Activated naive CD4-positive, alpha-beta T cell treated with anti-CD3 and anti-CD28 coated beads, Interleukin-2, amount 10 ng/mL, durations not matched to agents 7 days and 5 days (primary cell): ENCODE data around the gene CCDC87.
"Not testable (repeated sequence)": the region's sequence is repeated elsewhere in the genome, so short reads cannot be mapped to it uniquely, and the experiment has no call there.

Source experiments
- CTCF ChIA-PET: fragments of 350-600 bp; sonication (Branson Sonifier 250); formaldehyde crosslinking; loops from one replicate; lab custom pipeline; 2021; ENCODE audit warnings: antibody characterized with exemption; lab: Charles Lee
- DNase-seq: peaks from one replicate; pipeline ENCODE4 v3.0.0-alpha.2; 2020
- H3K27ac Mint-ChIP-seq: one replicate; pipeline ENCODE4 v1.8.0; 2021; ENCODE audit warnings: mild to moderate bottlenecking, moderate library complexity, mixed read lengths
- H3K27me3 Mint-ChIP-seq: one replicate; pipeline ENCODE4 v1.8.0; 2021; ENCODE audit warnings: mild to moderate bottlenecking, mixed read lengths
- H3K36me3 Mint-ChIP-seq: one replicate; pipeline ENCODE4 v1.8.0; 2021; ENCODE audit warnings: mixed read lengths
- H3K4me1 Mint-ChIP-seq: one replicate; pipeline ENCODE4 v1.8.0; 2021; ENCODE audit warnings: mixed read lengths
- H3K4me3 Mint-ChIP-seq: one replicate; pipeline ENCODE4 v1.8.0; 2021; ENCODE audit warnings: mild to moderate bottlenecking, moderate library complexity, mixed read lengths
- H3K9me3 Mint-ChIP-seq: one replicate; pipeline ENCODE4 v1.8.0; 2021; ENCODE audit warnings: mixed read lengths

Gene CCDC87

DNA sequence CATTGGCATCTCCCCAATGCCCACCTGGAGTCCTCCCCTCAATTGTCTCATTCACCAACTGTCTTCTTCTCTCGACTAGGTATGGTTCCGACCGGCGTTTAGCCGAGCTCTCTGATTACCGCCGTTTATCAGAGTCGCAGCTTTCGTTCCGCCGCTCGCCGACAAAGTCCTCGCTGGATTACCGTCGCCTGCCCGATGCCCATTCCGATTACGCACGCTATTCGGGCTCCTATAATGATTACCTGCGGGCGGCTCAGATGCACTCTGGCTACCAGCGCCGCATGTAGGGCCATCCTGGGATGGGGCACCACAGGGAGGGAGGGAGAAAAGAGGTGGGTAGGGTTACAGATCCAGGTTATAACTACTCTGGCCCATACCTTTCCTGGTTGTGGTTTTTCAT lies 33.5 kb upstream of the CCDC87 start:
- Mint-ChIP-seq H3K9me3 (no peaks in the 10 kb centered on the region), H3K36me3 (peaks cover 80% of the 10 kb centered on the region), H3K27ac (no peak overlapping the region), H3K27me3 (no peaks in the 10 kb centered on the region), H3K4me1 (peaks cover 38% of the 10 kb centered on the region), H3K4me3 (no peak overlapping the region)
- CTCF ChIA-PET = interaction anchor here (1.7 kb wide), 1 partner anchor 11 kb away, joined by 6 read pairs; the partner anchor contains the start of gene RBM4
- DNase-seq = no peak

DNA sequence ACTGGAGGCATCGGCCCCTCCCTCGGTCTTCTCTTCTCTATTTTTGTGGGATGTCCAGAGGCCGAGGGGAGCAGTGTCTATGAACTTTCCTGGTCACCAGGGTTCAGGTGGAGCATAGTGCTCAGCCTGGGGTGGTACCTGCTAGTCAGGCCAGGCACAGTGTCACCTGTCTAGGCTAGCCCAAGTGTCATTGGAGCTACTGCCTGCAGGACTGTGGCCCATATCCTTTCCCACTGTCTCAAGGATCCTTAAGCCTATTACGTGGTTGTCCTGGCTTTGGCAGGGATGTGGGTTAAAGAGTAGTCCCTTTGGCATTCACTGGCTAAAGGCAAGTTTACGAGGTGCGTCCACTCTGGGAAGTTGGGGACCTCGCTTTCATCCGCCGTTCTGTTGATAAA lies 32.9 kb upstream of the CCDC87 start:
- peaks cover 43% of the 10 kb centered on the region for H3K4me1 Mint-ChIP-seq
- H3K36me3 Mint-ChIP-seq = peaks cover 82% of the 10 kb centered on the region
- H3K27ac Mint-ChIP-seq = no peak overlapping the region
- CTCF ChIA-PET = no interaction called here
- H3K27me3 Mint-ChIP-seq = no peaks in the 10 kb centered on the region
- no peak for DNase-seq
- H3K4me3 Mint-ChIP-seq = no peak overlapping the region
- no peaks in the 10 kb centered on the region for H3K9me3 Mint-ChIP-seq

DNA sequence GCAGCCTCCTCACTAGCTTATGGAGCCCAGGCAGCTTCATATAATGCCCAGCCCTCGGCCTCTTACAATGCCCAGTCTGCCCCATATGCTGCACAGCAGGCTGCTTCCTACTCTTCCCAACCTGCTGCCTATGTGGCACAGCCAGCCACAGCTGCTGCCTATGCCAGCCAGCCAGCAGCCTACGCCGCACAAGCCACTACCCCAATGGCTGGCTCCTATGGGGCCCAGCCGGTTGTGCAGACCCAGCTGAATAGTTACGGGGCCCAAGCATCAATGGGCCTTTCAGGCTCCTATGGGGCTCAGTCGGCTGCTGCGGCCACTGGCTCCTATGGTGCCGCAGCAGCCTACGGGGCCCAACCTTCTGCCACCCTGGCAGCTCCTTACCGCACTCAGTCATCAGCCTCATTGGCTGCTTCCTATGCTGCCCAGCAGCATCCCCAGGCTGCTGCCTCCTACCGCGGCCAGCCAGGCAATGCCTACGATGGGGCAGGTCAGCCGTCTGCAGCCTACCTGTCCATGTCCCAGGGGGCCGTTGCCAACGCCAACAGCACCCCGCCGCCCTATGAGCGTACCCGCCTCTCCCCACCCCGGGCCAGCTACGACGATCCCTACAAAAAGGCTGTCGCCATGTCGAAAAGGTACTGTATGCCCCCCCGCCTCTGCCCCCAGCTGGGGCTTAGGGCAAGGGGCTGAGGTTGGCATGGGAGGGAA lies 32.3 kb upstream of the CCDC87 start:
- H3K9me3 Mint-ChIP-seq = no peaks in the 10 kb centered on the region
- no peak for DNase-seq
- H3K4me1 Mint-ChIP-seq = peaks cover 48% of the 10 kb centered on the region
- peaks cover 85% of the 10 kb centered on the region for H3K36me3 Mint-ChIP-seq
- H3K27ac Mint-ChIP-seq = no peak overlapping the region
- CTCF ChIA-PET = interaction anchor here (0.7 kb wide), 1 partner anchor 45 kb away, joined by 3 read pairs; no protein-coding TSS in a partner anchor
- H3K27me3 Mint-ChIP-seq = no peaks in the 10 kb centered on the region
- H3K4me3 Mint-ChIP-seq = no peak overlapping the region

DNA sequence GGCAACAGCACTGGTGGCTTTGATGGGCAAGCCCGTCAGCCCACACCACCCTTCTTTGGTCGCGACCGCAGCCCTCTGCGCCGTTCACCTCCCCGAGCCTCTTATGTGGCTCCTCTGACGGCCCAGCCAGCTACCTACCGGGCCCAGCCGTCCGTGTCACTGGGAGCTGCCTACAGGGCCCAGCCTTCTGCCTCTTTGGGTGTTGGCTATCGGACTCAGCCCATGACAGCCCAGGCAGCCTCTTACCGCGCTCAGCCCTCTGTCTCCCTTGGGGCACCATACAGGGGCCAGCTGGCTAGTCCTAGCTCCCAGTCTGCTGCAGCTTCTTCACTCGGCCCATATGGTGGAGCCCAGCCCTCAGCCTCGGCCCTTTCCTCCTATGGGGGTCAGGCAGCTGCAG lies 31.6 kb upstream of the CCDC87 start:
- H3K27ac Mint-ChIP-seq = no peak overlapping the region
- peaks cover 51% of the 10 kb centered on the region for H3K4me1 Mint-ChIP-seq
- H3K9me3 Mint-ChIP-seq = no peaks in the 10 kb centered on the region
- CTCF ChIA-PET = interaction anchor here (0.7 kb wide), 1 partner anchor 45 kb away, joined by 3 read pairs; no protein-coding TSS in a partner anchor
- no peak overlapping the region for H3K4me3 Mint-ChIP-seq
- no peaks in the 10 kb centered on the region for H3K27me3 Mint-ChIP-seq
- H3K36me3 Mint-ChIP-seq = peaks cover 82% of the 10 kb centered on the region
- no peak for DNase-seq

DNA sequence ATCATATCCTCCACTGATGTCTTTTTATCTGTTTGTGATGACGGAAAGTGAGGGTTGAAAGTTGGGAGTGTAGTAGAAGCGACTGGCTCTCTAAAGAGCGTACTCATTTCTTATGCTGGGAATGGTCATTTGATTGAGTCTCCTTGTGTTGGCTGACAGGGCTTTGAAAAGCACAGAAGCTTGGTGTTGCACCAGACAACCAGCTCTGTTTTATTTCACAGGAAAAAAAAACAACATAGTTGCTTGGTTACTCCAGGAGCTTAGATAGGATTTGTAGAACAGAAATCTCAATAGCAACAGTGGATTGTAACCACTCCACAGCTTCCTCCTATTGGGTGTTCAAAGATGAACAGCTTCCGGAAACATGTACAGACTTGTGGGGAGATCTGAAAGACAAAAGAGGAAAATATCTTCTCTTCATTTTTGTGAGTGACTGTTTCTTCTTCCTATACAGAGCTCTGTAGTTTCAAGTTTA lies 26.3 kb upstream of the CCDC87 start:
- Mint-ChIP-seq H3K4me1 (peaks cover 70% of the 10 kb centered on the region), H3K36me3 (peaks cover 67% of the 10 kb centered on the region), H3K27ac (peak overlapping the region; percentile 99), H3K27me3 (peaks cover 5% of the 10 kb centered on the region), H3K9me3 (no peaks in the 10 kb centered on the region), H3K4me3 (peak overlapping the region; percentile 98)
- CTCF ChIA-PET = interaction anchor here (0.6 to 0.8 kb wide), 4 partner anchors 25 to 161 kb away, joined by 3 read pairs; partner anchors contain the start of gene CTSF
- DNase-seq = peak; percentile 46

DNA sequence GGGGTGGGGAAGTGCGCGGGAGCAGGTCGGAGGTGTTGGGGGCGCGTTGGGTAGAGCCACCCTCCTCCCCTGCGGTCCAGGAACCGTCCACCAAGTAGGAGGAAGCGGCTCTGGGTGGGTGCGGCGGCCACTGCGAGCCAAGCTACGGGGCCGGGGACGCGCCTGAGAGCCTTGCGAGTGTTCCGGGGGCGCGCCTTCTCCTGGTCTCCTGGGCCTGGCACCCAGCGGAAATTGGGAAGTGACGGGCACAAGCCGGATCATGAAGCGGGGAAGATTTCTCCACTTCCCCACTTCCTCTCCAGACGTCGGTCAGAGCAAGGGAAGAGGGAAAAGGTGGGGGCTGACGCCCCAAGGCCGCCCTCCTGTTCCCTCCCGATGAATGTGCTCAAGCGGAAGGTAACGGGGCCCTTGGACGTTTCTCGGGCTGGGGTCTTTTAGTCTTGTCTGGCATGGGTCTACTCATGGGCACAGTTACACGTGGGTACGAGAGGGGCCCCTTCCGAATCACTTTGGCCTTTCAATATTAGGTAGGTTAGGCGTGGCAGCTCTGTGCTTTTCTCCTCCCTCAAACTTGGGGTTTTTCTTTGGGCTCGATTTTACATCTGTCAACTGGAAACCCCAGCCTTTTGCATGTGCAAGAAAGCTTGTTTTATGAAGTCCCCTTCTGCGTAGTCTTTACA lies 24.4 kb upstream of the CCDC87 start:
- CTCF ChIA-PET = interaction anchor here (0.7 to 1.8 kb wide), 5 partner anchors 21 to 40 kb away, joined by 3 to 5 read pairs (median 4); partner anchors contain the start of genes CCDC87, CCS and RBM4
- H3K36me3 Mint-ChIP-seq = peaks cover 49% of the 10 kb centered on the region
- H3K27ac Mint-ChIP-seq = peak overlapping the region; percentile 99
- H3K4me1 Mint-ChIP-seq = peaks cover 53% of the 10 kb centered on the region
- peak overlapping the region; percentile 98 for H3K4me3 Mint-ChIP-seq
- H3K9me3 Mint-ChIP-seq = no peaks in the 10 kb centered on the region
- H3K27me3 Mint-ChIP-seq = peaks cover 5% of the 10 kb centered on the region
- no peak for DNase-seq

DNA sequence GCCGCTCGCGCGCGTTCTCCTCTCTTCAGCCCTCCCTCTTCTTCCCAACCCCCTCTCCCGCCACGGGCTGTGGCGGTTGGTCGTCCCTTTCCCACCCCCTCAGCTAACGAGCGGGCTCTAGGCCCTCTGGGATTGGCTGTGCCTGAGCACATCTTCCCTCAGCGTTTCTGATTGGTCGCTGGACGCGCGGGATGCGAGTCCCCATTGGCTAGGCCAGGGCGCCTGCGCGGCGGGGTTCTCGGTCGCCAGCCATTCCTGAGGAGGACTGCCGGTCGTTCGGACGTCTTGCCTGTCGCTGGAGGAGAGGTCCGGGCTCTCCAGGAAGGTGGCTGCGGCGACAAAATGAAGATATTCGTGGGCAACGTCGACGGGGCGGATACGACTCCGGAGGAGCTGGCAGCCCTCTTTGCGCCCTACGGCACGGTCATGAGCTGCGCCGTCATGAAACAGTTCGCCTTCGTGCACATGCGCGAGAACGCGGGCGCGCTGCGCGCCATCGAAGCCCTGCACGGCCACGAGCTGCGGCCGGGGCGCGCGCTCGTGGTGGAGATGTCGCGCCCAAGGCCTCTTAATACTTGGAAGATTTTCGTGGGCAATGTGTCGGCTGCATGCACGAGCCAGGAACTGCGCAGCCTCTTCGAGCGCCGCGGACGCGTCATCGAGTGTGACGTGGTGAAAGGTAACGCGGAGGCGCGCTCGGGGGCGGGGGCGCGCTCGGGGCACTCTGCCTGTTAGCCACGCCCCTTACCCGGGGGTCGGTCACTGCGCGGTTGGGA lies 23.7 kb upstream of the CCDC87 start, which contains the start of gene RBM14:
TSS of gene RBM14 (plus strand) at position 252 of the 776 bp plus-strand sequence. CDS start at position 343, 91 bp downstream.
- H3K4me3 Mint-ChIP-seq = peak within 1 kb of the TSS; percentile 98
- peaks cover 5% of the 10 kb centered on the region for H3K27me3 Mint-ChIP-seq
- H3K9me3 Mint-ChIP-seq = no peaks in the 10 kb centered on the region
- H3K4me1 Mint-ChIP-seq = peaks cover 46% of the 10 kb centered on the region
- CTCF ChIA-PET = interaction anchor here (1.2 to 1.8 kb wide), 4 partner anchors 22 to 39 kb away, joined by 4 to 5 read pairs (median 4); partner anchors contain the start of genes CCDC87, CCS and RBM4
- peak; percentile 99 for DNase-seq
- peaks cover 44% of the 10 kb centered on the region for H3K36me3 Mint-ChIP-seq
- peak within 1 kb of the TSS; percentile 99 for H3K27ac Mint-ChIP-seq

DNA sequence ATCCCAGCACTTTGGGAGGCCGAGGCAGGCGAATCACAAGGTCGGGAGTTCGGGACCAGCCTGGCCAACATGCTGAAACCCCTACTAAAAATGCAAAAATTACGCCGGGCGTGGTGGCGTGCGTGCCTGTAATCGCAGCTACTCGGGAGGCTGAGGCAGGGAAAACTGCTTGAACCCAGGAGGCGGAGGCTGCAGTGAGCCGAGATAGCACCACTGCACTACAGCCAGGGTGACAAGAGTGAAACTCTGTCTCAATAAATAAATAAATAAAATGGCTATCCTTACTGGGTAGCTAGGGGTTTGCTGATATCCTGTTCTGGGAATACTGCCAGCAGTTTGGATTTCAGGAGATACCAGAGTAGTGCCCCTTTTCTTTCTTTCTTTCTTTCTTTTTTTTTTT lies 21.2 kb upstream of the CCDC87 start:
- Mint-ChIP-seq H3K4me3 (no peak overlapping the region), H3K27ac (no peak overlapping the region), H3K27me3 (peaks cover 5% of the 10 kb centered on the region), H3K9me3 (no peaks in the 10 kb centered on the region), H3K4me1 (peaks cover 37% of the 10 kb centered on the region), H3K36me3 (peaks cover 29% of the 10 kb centered on the region)
- CTCF ChIA-PET = no interaction called here
- no peak for DNase-seq

DNA sequence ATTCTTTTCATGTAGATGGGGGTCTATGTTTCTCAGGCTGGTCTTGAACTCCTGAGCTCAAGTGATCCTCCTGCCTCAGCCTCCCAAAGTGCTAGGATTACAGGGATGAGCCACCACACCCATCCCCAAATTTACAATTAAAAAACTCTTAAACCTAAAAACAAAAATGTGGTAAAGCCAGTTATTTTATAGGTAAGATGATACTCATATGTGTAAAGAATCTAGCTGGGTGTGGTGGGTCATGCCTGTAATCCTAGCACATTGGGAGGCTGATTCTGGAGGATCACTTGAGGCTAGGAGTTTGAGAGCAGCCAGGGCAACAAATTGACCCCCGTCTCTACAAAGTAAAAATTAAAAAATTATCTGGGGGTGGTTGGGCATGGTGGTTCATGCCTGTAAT lies 19.6 kb upstream of the CCDC87 start:
- no peak for DNase-seq
- H3K36me3 Mint-ChIP-seq = peaks cover 13% of the 10 kb centered on the region
- H3K4me3 Mint-ChIP-seq = no peak overlapping the region
- H3K27ac Mint-ChIP-seq = no peak overlapping the region
- H3K4me1 Mint-ChIP-seq = peaks cover 24% of the 10 kb centered on the region
- CTCF ChIA-PET = interaction anchor here (0.7 kb wide), 1 partner anchor 66 kb away, joined by 3 read pairs; no protein-coding TSS in a partner anchor
- no peaks in the 10 kb centered on the region for H3K9me3 Mint-ChIP-seq
- H3K27me3 Mint-ChIP-seq = peaks cover 5% of the 10 kb centered on the region

DNA sequence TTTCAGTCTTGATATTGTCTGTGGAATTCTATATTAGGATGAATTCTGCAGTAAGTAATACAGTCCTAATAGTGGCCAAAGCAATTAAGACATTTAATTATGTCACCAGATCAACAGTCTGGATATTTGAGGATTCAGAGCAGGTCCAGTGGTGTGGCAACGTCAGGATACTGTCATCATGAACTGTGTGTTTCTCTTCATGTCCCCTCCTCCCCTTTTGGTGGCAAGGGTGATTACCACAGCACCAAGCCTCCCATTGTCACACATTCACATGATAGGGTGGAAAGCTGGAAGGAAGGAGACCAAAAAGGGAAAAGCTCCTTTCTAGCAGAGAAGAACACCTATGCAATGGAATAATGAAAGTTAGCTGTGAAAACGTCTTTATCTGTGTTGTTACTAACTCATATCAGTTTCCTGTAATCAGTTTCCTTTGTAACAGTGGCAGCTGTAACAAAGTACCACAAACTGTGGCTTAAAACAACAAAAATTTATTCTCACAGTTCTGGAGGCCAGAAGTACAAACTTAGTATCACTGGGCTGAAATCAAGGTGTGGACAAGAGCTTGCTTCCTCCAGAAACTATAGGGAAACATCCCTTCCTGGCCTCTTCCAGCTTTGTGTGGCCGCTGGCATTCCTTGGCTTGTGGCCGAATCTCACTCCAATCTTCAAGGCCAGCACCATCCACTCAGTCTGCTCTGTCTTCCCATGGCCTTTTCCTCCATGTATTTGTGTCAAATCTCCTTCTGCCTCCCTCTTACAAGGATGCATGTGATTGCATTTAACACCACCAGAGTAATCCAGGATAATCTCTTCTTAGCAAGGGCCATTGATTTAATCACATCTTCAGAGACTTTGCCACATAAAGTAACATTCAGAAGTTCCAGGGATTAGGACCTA lies 17.1 kb upstream of the CCDC87 start:
- CTCF ChIA-PET = interaction anchor here (0.6 to 0.9 kb wide), 3 partner anchors 23 to 29 kb away, joined by 3 to 4 read pairs (median 3); partner anchors contain the start of gene RBM4
- Mint-ChIP-seq H3K36me3 (peaks cover 2% of the 10 kb centered on the region), H3K4me3 (no peak overlapping the region)

DNA sequence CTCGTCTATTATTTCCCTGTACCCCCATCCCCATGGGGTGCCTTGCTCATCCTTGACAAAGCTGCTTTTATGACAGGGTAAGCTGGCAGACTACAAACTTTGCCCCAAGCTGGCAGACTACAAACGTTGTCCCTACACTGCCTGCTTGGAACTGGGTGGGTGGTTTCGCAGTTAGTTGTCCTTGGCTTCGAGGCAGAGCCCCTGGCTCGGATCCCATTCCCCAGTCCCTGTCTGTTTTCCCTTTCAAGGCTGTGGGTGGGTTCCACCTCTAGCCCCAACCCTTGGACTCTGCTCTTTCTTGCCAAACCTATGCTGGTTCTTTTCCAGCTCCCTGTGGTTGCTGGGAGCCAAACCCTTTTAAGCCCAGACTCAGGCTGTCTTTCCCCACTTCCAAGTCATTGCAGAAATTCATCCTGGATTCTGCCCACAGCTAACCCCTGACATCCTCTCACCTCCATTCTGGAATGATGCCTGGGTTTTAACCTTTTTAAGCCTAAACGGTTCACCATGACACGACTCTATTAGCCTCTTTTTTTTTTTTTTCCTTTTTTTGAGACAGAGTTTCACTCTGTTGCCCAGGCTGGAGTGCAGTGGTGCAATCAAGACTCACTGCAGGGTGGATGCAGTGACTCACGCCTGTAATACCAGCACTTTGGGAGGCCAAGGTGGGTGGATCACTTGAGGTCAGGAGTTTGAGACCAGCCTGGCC lies 14.4 kb upstream of the CCDC87 start:
- CTCF ChIA-PET = interaction anchor here (1.0 kb wide), 1 partner anchor 35 kb away, joined by 3 read pairs; no protein-coding TSS in a partner anchor
- H3K27me3 Mint-ChIP-seq = no peaks in the 10 kb centered on the region
- no peak for DNase-seq
- H3K36me3 Mint-ChIP-seq = peaks cover 5% of the 10 kb centered on the region
- H3K27ac Mint-ChIP-seq = no peak overlapping the region
- no peaks in the 10 kb centered on the region for H3K9me3 Mint-ChIP-seq
- peaks cover 11% of the 10 kb centered on the region for H3K4me1 Mint-ChIP-seq
- no peak overlapping the region for H3K4me3 Mint-ChIP-seq

More for the DNA sequence above, 17.1 kb upstream of the CCDC87 start:
- no peaks in the 10 kb centered on the region for H3K27me3 Mint-ChIP-seq
- peak overlapping the region; percentile 61 for H3K27ac Mint-ChIP-seq
- H3K4me1 Mint-ChIP-seq = peaks cover 11% of the 10 kb centered on the region
- H3K9me3 Mint-ChIP-seq = no peaks in the 10 kb centered on the region
- DNase-seq = no peak

DNA sequence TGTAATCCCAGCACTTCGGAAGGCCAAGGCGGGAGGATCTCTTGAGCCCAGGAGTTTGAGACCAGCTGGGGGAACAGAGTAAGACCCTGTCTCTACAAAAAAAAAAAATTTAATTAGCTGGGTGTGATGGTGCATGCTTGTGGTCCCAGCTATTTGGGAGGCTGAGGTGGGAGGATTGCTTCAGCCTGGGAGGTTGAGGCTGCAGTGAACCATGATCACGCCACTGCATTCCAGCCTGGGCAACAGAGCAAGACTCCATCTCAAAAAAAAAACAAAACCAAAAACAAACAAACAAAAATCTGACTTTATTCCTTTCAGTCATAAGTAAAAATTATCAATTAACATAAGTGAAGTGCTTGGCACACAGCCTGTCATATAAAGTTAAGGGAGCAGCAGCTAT lies 13.7 kb upstream of the CCDC87 start:
- CTCF ChIA-PET = interaction anchor here (1.0 kb wide), 1 partner anchor 34 kb away, joined by 3 read pairs; no protein-coding TSS in a partner anchor
- H3K9me3 Mint-ChIP-seq, H3K4me3 Mint-ChIP-seq, H3K27ac Mint-ChIP-seq, H3K27me3 Mint-ChIP-seq, DNase-seq, H3K36me3 Mint-ChIP-seq: not testable (repeated sequence)
- H3K4me1 Mint-ChIP-seq = peaks cover 11% of the 10 kb centered on the region
